NT2/D1 (cell line): Measurements from ENCODE around the gene DOCK8.

Source experiments
- DNase-seq: peaks from one replicate; pipeline ENCODE4 v3.0.0-alpha.2; 2011; ENCODE audit warnings: low read depth, low spot score
- H3K27me3 ChIP-seq: 2 replicates; pipeline ENCODE4 v1.6.0; 2011; ENCODE audit warnings: mild to moderate bottlenecking; ENCODE audit not compliant: insufficient read length, insufficient read depth
- H3K36me3 ChIP-seq: 2 replicates; pipeline ENCODE4 v1.6.1; 2011; ENCODE audit warnings: mild to moderate bottlenecking, low read length, mixed read lengths; ENCODE audit not compliant: insufficient read depth, insufficient read length
- H3K4me1 ChIP-seq: 2 replicates; pipeline ENCODE4 v1.5.1; 2011; ENCODE audit not compliant: insufficient read depth, insufficient read length
- H3K4me3 ChIP-seq: 2 replicates; pipeline ENCODE4 v1.5.1; 2011; ENCODE audit warnings: low read depth; ENCODE audit not compliant: insufficient read length
- H3K9ac ChIP-seq: 2 replicates; pipeline ENCODE4 v1.6.0; 2011; ENCODE audit warnings: low read depth; ENCODE audit not compliant: insufficient read length
- H3K9me3 ChIP-seq: 2 replicates; pipeline ENCODE4 v1.5.1; 2011; ENCODE audit warnings: mild to moderate bottlenecking, low read length; ENCODE audit not compliant: insufficient read depth
- SUZ12 ChIP-seq: IDR thresholded peaks from 2 replicates; pipeline ENCODE4 v1.6.1; 2011; ENCODE audit not compliant: insufficient read length, insufficient read depth; ENCODE audit errors: extremely low read depth
- YY1 ChIP-seq: IDR thresholded peaks from 2 replicates; pipeline ENCODE4 v1.6.1; 2011; ENCODE audit not compliant: insufficient read length, insufficient read depth
- ZNF274 ChIP-seq: IDR thresholded peaks from 2 replicates; pipeline ENCODE4 v1.6.1; 2011; ENCODE audit warnings: mild to moderate bottlenecking, low read depth, low read length

The DOCK8 gene

GRCh38 chr9:251398-251797, 36.7 kb downstream of the DOCK8 start:
- no peak for DNase-seq
- H3K9ac ChIP-seq, result no peak overlapping the region
- no peak overlapping the region for H3K4me3 ChIP-seq
- no peaks in the 10 kb centered on the region for H3K9me3 ChIP-seq
- H3K27me3 ChIP-seq, result no peaks in the 10 kb centered on the region
- H3K36me3 ChIP-seq, result no peaks in the 10 kb centered on the region
- no peaks in the 10 kb centered on the region for H3K4me1 ChIP-seq
- TF ChIP-seq ZNF274 (no peak), SUZ12 (no peak), YY1 (no peak)

GRCh38 chr9:253539-253938, 38.9 kb downstream of the DOCK8 start:
- TF ChIP-seq ZNF274, result no peak
- TF ChIP-seq SUZ12, result no peak
- TF ChIP-seq YY1, result no peak
- Histone ChIP-seq H3K9me3 (no peaks in the 10 kb centered on the region), H3K4me3 (no peak overlapping the region), H3K4me1 (no peaks in the 10 kb centered on the region), H3K36me3 (no peaks in the 10 kb centered on the region), H3K9ac (no peak overlapping the region), H3K27me3 (no peaks in the 10 kb centered on the region)
- DNase-seq, result no peak

- Histone ChIP-seq H3K9me3 (no peaks in the 10 kb centered on the region), H3K9ac (no peak overlapping the region), H3K4me1 (no peaks in the 10 kb centered on the region), H3K4me3 (no peak overlapping the region), H3K27me3 (no peaks in the 10 kb centered on the region), H3K36me3 (no peaks in the 10 kb centered on the region)
- DNase-seq, result no peak
- no peak for TF ChIP-seq YY1
- TF ChIP-seq SUZ12, result no peak
- no peak for TF ChIP-seq ZNF274
These were observed 39.9 kb downstream of the DOCK8 start for GRCh38 chr9:254516-254915.

GRCh38 chr9:257957-258356, 43.3 kb downstream of the DOCK8 start:
- no peaks in the 10 kb centered on the region for H3K4me1 ChIP-seq
- H3K4me3 ChIP-seq, result no peak overlapping the region
- H3K9ac ChIP-seq, result no peak overlapping the region
- no peak for DNase-seq
- no peaks in the 10 kb centered on the region for H3K36me3 ChIP-seq
- no peak for TF ChIP-seq ZNF274
- TF ChIP-seq YY1, result no peak
- no peak for TF ChIP-seq SUZ12
- no peaks in the 10 kb centered on the region for H3K9me3 ChIP-seq
- no peaks in the 10 kb centered on the region for H3K27me3 ChIP-seq

- Histone ChIP-seq H3K9me3 (no peaks in the 10 kb centered on the region), H3K9ac (no peak overlapping the region), H3K4me3 (no peak overlapping the region), H3K27me3 (no peaks in the 10 kb centered on the region), H3K4me1 (no peaks in the 10 kb centered on the region), H3K36me3 (no peaks in the 10 kb centered on the region)
- no peak for TF ChIP-seq ZNF274
- no peak for TF ChIP-seq YY1
- no peak for TF ChIP-seq SUZ12
- no peak for DNase-seq
These were observed 45.0 kb downstream of the DOCK8 start for GRCh38 chr9:259405-260404.

GRCh38 chr9:264231-264630, 49.6 kb downstream of the DOCK8 start:
- H3K4me3 ChIP-seq, result no peak overlapping the region
- no peak overlapping the region for H3K9ac ChIP-seq
- H3K4me1 ChIP-seq, result no peaks in the 10 kb centered on the region
- TF ChIP-seq SUZ12 (no peak), YY1 (no peak), ZNF274 (no peak)
- DNase-seq, result no peak
- H3K36me3 ChIP-seq, result no peaks in the 10 kb centered on the region
- no peaks in the 10 kb centered on the region for H3K27me3 ChIP-seq
- H3K9me3 ChIP-seq, result no peaks in the 10 kb centered on the region

- Histone ChIP-seq H3K9ac (no peak overlapping the region), H3K27me3 (no peaks in the 10 kb centered on the region), H3K36me3 (no peaks in the 10 kb centered on the region), H3K9me3 (no peaks in the 10 kb centered on the region), H3K4me1 (no peaks in the 10 kb centered on the region), H3K4me3 (no peak overlapping the region)
- TF ChIP-seq YY1 (no peak), SUZ12 (no peak), ZNF274 (no peak)
- DNase-seq, result no peak
These were observed 50.7 kb downstream of the DOCK8 start for GRCh38 chr9:265209-265870.
